HepG2 (cell line): ENCODE measurements around the gene MAPK12. TPM values are rescaled to one million over a fixed set of nuclear protein-coding genes. Genes with fewer than 3 reads are reported as not detected.

Experiments used
- ATF1 ChIP-seq: IDR thresholded peaks from 2 replicates; pipeline ENCODE4 v1.6.1; 2016; ENCODE audit warnings: mild to moderate bottlenecking, control low read depth
- FOXK1 ChIP-seq: sonication (generic); formaldehyde crosslinking; IDR thresholded peaks from 2 replicates; pipeline ENCODE4 v1.4.0; 2020; ENCODE audit warnings: low read depth, missing genetic modification reagents, borderline replicate concordance
- GMEB1 ChIP-seq: sonication (generic); formaldehyde crosslinking; IDR thresholded peaks from 2 replicates; pipeline ENCODE4 v1.5.1; 2020; ENCODE audit warnings: missing genetic modification reagents, mild to moderate bottlenecking, borderline replicate concordance
- MAFG ChIP-seq: sonication (generic); formaldehyde crosslinking; IDR thresholded peaks from 2 replicates; pipeline ENCODE4 v1.5.1; 2020; ENCODE audit warnings: mild to moderate bottlenecking, missing genetic modification reagents
- SALL1 ChIP-seq: sonication (generic); formaldehyde crosslinking; IDR thresholded peaks from 2 replicates; pipeline ENCODE4 v1.8.0; 2022; ENCODE audit warnings: mild to moderate bottlenecking, missing genetic modification reagents
- SMAD1 ChIP-seq: sonication (generic); formaldehyde crosslinking; IDR thresholded peaks from 2 replicates; pipeline ENCODE4 v1.4.0; 2020; ENCODE audit warnings: missing genetic modification reagents, low read depth, mild to moderate bottlenecking, borderline replicate concordance
- SOX5 ChIP-seq: IDR thresholded peaks from 2 replicates; pipeline ENCODE4 v1.6.1; 2016; ENCODE audit warnings: borderline replicate concordance
- TCF12 ChIP-seq, 2 experiments: fragments of 450-650 bp in 1 of 2; sonication (generic) in 1 of 2; formaldehyde crosslinking in 1 of 2; IDR thresholded peaks; 2 replicates each; pipeline versions ENCODE4 v1.6.1 to v1.8.0; 2017 to 2022; ENCODE audit warnings: antibody characterized with exemption in 1 of 2, mild to moderate bottlenecking in 1 of 2, missing genetic modification reagents in 1 of 2, moderate library complexity in 1 of 2
- TEAD3 ChIP-seq: optimal IDR thresholded peaks from 2 replicates; pipeline ENCODE3; 2016; ENCODE audit warnings: borderline replicate concordance
- TRIM22 ChIP-seq: fragments of 450-650 bp; IDR thresholded peaks from 2 replicates; pipeline ENCODE4 v1.6.1; 2017
- ZBTB20 ChIP-seq: sonication (generic); formaldehyde crosslinking; IDR thresholded peaks from 2 replicates; pipeline ENCODE4 v1.8.1; 2023; ENCODE audit warnings: missing genetic modification reagents, low read depth, mild to moderate bottlenecking, borderline replicate concordance
- ZFAT ChIP-seq: sonication (generic); formaldehyde crosslinking; conservative IDR thresholded peaks from 2 replicates; pipeline ENCODE4 v1.8.1; 2023; ENCODE audit warnings: missing genetic modification reagents, inconsistent platforms
- ZHX1 ChIP-seq: sonication (generic); formaldehyde crosslinking; IDR thresholded peaks from 2 replicates; pipeline ENCODE4 v1.8.1; 2022; ENCODE audit warnings: low read depth, mild to moderate bottlenecking, missing genetic modification reagents
- ZKSCAN1 ChIP-seq: fragments of 150-350 bp; IDR thresholded peaks from 2 replicates; pipeline ENCODE4 v1.6.1; 2014; ENCODE audit warnings: low read length
- ZNF20 ChIP-seq: sonication (generic); formaldehyde crosslinking; IDR thresholded peaks from 2 replicates; pipeline ENCODE4 v1.4.0; 2020; ENCODE audit warnings: mild to moderate bottlenecking, moderate library complexity, missing genetic modification reagents
- ZNF839 ChIP-seq: sonication (generic); formaldehyde crosslinking; IDR thresholded peaks from 2 replicates; pipeline ENCODE4 v1.4.0; 2020; ENCODE audit warnings: missing genetic modification reagents, mild to moderate bottlenecking, borderline replicate concordance
- polyA plus RNA-seq, 8 experiments: library from polyadenylated mRNA; depleted of rRNA in 3 of 8; stranded (reverse) in 7 of 8; unstranded in 1 of 8; fragments of >200 nt; fragmentation: Illumina TruSeq in 4 of 8; extraction: Trizol in 4 of 8; gene quantifications; 2 replicates each; pipeline versions ENCODE4 v1.2.1 to v1.2.3, GENCODE V29; 2011 to 2016; ENCODE audit warnings: low read depth in 4 of 8, missing spikeins in 1 of 8, mixed read lengths in 1 of 8; ENCODE audit not compliant: insufficient read depth in 1 of 8
- total RNA-seq, 5 experiments: library from RNA; depleted of rRNA; stranded (reverse); fragments of >200 nt; fragmentation: Illumina TruSeq; extraction: Trizol; gene quantifications; 2 replicates each; pipeline ENCODE4 v1.2.3, GENCODE V29; 2016; ENCODE audit warnings: low read depth in 1 of 5
- TF ChIP-seq, protein P1 (sequence below): sonication (generic); formaldehyde crosslinking; IDR thresholded peaks from 2 replicates; pipeline ENCODE4 v1.5.0; 2020; ENCODE audit warnings: missing genetic modification reagents
- TF ChIP-seq, protein P2 (sequence below): IDR thresholded peaks from 2 replicates; pipeline ENCODE4 v1.6.1; 2016; ENCODE audit warnings: mild to moderate bottlenecking, missing biosample characterization, missing genetic modification reagents

MAPK12 gene
- total and polyA plus RNA-seq, 2 of the 13 experiments (the other 11 are each of a cell fraction or from before 2014, with no cell fraction given): 22.2 to 23.3 TPM

GRCh38 chr22:50270666-50271394 is 9.3 kb upstream of the MAPK12 start (continued):
- TF ChIP-seq, protein P1, sequence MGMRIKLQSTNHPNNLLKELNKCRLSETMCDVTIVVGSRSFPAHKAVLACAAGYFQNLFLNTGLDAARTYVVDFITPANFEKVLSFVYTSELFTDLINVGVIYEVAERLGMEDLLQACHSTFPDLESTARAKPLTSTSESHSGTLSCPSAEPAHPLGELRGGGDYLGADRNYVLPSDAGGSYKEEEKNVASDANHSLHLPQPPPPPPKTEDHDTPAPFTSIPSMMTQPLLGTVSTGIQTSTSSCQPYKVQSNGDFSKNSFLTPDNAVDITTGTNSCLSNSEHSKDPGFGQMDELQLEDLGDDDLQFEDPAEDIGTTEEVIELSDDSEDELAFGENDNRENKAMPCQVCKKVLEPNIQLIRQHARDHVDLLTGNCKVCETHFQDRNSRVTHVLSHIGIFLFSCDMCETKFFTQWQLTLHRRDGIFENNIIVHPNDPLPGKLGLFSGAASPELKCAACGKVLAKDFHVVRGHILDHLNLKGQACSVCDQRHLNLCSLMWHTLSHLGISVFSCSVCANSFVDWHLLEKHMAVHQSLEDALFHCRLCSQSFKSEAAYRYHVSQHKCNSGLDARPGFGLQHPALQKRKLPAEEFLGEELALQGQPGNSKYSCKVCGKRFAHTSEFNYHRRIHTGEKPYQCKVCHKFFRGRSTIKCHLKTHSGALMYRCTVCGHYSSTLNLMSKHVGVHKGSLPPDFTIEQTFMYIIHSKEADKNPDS: no peak
- TF ChIP-seq TEAD3 (no peak), TCF12 (IDR thresholded peaks at IDR 0.05) (no peak), TCF12 (CRISPR knock-in tag; IDR thresholded peaks at IDR 0.05) (no peak), TRIM22 (no peak), ZNF20 (peak; percentile 84; the same call in 1 of the 2 replicates), ZHX1 (no peak), SMAD1 (no peak), ZBTB20 (peak; percentile 73; the same call in 1 of the 2 replicates), ZFAT (no peak), GMEB1 (CRISPR knock-in tag) (no peak), SOX5 (CRISPR knock-in tag) (peak; percentile 39; the same call in 1 of the 2 replicates), FOXK1 (CRISPR knock-in tag) (peak; percentile 66; the same call in 1 of the 2 replicates), MAFG (no peak), ZNF839 (CRISPR knock-in tag) (peak; percentile 69; the same call in 1 of the 2 replicates), ZKSCAN1 (no peak), SALL1 (CRISPR knock-in tag) (peak; percentile 86), ATF1 (CRISPR knock-in tag) (no peak)
- TF ChIP-seq, protein P2, sequence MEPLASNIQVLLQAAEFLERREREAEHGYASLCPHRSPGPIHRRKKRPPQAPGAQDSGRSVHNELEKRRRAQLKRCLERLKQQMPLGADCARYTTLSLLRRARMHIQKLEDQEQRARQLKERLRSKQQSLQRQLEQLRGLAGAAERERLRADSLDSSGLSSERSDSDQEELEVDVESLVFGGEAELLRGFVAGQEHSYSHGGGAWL (CRISPR knock-in tag): peak; percentile 87; the same call in 1 of the 2 replicates
